Mesendoderm (in vitro differentiated cells): ENCODE measurements around the gene IRF4.
A peak's percentile ranks its signal among the peaks of the same experiment; 100 is the strongest.

Experiments
- DNase-seq: peaks from one replicate; pipeline ENCODE4 v3.0.0; 2013
- H2AK5ac ChIP-seq: 2 replicates; pipeline ENCODE4 v1.6.1; 2013; ENCODE audit warnings: low read length, inconsistent platforms
- H2BK120ac ChIP-seq: 2 replicates; pipeline ENCODE4 v1.6.1; 2013; ENCODE audit warnings: low read depth, mild to moderate bottlenecking, low read length, moderate library complexity, mixed read lengths
- H2BK15ac ChIP-seq: replicated peaks from 2 replicates; pipeline ENCODE4 v1.6.1; 2013; ENCODE audit warnings: low read depth, mild to moderate bottlenecking, moderate library complexity
- H2BK5ac ChIP-seq: 2 replicates; pipeline ENCODE4 v1.6.1; 2013; ENCODE audit warnings: low read length, inconsistent platforms
- H3K18ac ChIP-seq: 2 replicates; pipeline ENCODE4 v1.6.1; 2013; ENCODE audit warnings: mild to moderate bottlenecking, low read length, mixed read lengths
- H3K23ac ChIP-seq: one replicate; pipeline ENCODE4 v1.6.1; 2013; ENCODE audit warnings: low read length
- H3K27ac ChIP-seq: 2 replicates; pipeline ENCODE4 v1.5.1; 2013; ENCODE audit warnings: low read depth, mild to moderate bottlenecking, inconsistent platforms, low read length, moderate library complexity
- H3K27me3 ChIP-seq: 2 replicates; pipeline ENCODE4 v1.6.1; 2013; ENCODE audit warnings: low read length, control low read depth, mild to moderate bottlenecking, inconsistent platforms; ENCODE audit not compliant: insufficient read depth, poor library complexity
- H3K36me3 ChIP-seq: 2 replicates; pipeline ENCODE4 v1.6.1; 2013; ENCODE audit warnings: low read length, inconsistent platforms; ENCODE audit not compliant: control insufficient read depth, insufficient read depth
- H3K4ac ChIP-seq: one replicate; pipeline ENCODE4 v1.6.1; 2013; ENCODE audit warnings: low read depth, mild to moderate bottlenecking, low read length, moderate library complexity
- H3K4me1 ChIP-seq: 2 replicates; pipeline ENCODE4 v1.6.1; 2013; ENCODE audit warnings: low read depth, low read length, inconsistent platforms; ENCODE audit not compliant: control insufficient read depth
- H3K4me2 ChIP-seq: 2 replicates; pipeline ENCODE4 v1.6.1; 2013; ENCODE audit warnings: low read length
- H3K4me3 ChIP-seq: 2 replicates; pipeline ENCODE4 v1.5.1; 2013; ENCODE audit warnings: mild to moderate bottlenecking, low read length
- H3K56ac ChIP-seq: one replicate; pipeline ENCODE4 v1.6.1; 2013; ENCODE audit warnings: low read length
- H3K79me1 ChIP-seq: 2 replicates; pipeline ENCODE4 v1.6.1; 2013; ENCODE audit warnings: low read length, inconsistent platforms
- H3K79me2 ChIP-seq: 2 replicates; pipeline ENCODE4 v1.6.1; 2013; ENCODE audit warnings: mild to moderate bottlenecking, low read length; ENCODE audit not compliant: control insufficient read depth, insufficient read depth
- H3K9ac ChIP-seq: 2 replicates; pipeline ENCODE4 v1.6.1; 2013; ENCODE audit warnings: low read length, inconsistent platforms
- H4K5ac ChIP-seq: one replicate; pipeline ENCODE4 v1.6.1; 2013; ENCODE audit warnings: low read length
- H4K8ac ChIP-seq: one replicate; pipeline ENCODE4 v1.6.1; 2013; ENCODE audit warnings: low read depth, mild to moderate bottlenecking, control low read depth, low read length, moderate library complexity
- WGBS: extraction: QIAGEN DNeasy Blood & Tissue Kit; methylation state at CpG from one replicate; pipeline ENCODE4 v1.1.7; 2013; ENCODE audit warnings: low lambda C conversion rate, missing lambda C conversion rate; ENCODE audit not compliant: insufficient coverage; ENCODE audit errors: extremely low coverage; 5-methylcytosine and 5-hydroxymethylcytosine counted together

The IRF4 gene

DNA sequence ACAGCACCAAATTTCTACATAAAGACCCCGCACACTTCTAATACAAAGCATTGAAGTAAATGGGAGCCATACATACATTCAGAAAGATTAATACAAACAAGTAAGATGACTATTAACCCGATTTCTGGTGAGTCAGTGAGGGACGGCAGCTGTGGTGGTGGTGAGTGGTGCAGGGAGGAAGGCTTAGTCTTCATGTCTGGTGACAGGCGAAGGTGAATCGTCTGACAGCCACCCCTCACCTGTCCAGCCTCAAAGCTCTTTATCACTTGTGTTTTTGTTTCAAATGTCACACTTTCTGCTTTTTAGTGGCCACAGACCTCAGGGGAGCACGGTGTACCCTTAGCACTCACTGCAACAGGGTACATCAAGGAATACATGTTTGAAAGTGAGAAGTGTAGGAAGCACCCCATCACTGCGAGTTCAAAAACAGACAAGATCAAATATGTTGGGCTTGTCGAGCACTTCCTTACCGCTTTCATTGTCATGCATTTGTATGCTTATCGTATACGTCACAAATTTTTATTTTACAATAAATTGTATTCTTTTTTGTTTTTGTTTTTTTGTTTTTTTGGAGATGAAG, 63.5 kb downstream of the IRF4 start:
- WGBS: no CpG with 5 or more reads among the region's 11 CpGs
- Histone ChIP-seq H2BK5ac (no peak overlapping the region), H4K8ac (no peak overlapping the region), H2BK120ac (no peak overlapping the region), H3K56ac (no peak overlapping the region), H3K4me2 (no peak overlapping the region), H3K27me3 (no peaks in the 10 kb centered on the region), H3K9ac (no peak overlapping the region), H2BK15ac (no peak overlapping the region), H3K79me1 (no peaks in the 10 kb centered on the region), H3K4me1 (no peaks in the 10 kb centered on the region), H3K4me3 (no peak overlapping the region), H3K36me3 (no peaks in the 10 kb centered on the region), H3K23ac (no peak overlapping the region), H3K27ac (no peak overlapping the region), H3K18ac (no peak overlapping the region), H3K4ac (no peak overlapping the region), H4K5ac (no peak overlapping the region), H2AK5ac (no peak overlapping the region), H3K79me2 (no peaks in the 10 kb centered on the region)
- DNase-seq: no peak

DNA sequence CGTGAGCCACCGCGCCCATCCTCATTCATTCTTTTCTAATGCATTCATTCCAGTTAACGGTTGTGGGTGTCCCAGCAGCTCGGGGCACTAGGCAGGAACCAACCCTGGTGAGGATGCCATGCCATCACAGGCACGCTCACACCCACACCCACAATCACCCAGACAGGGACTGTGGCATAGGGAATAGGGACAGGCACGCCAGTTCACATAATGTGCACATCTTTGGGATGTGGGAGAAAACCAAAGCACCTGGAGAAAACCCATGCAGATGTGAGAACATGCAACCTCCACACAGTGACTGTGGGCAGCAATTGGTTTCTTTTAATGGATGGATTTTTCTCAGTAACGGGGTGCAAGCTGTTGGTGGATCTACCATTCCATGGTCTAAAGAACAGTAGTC, 64.3 kb downstream of the IRF4 start:
- Histone ChIP-seq H3K4ac (no peak overlapping the region), H3K27ac (no peak overlapping the region), H4K8ac (no peak overlapping the region), H3K79me2 (no peaks in the 10 kb centered on the region), H2AK5ac (no peak overlapping the region), H3K4me1 (no peaks in the 10 kb centered on the region), H3K4me3 (no peak overlapping the region), H3K36me3 (no peaks in the 10 kb centered on the region), H3K23ac (no peak overlapping the region), H4K5ac (no peak overlapping the region), H2BK5ac (no peak overlapping the region), H3K27me3 (no peaks in the 10 kb centered on the region), H3K4me2 (no peak overlapping the region), H3K56ac (no peak overlapping the region), H2BK120ac (no peak overlapping the region), H3K79me1 (no peaks in the 10 kb centered on the region), H3K9ac (no peak overlapping the region), H3K18ac (no peak overlapping the region), H2BK15ac (no peak overlapping the region)
- DNase-seq: no peak
- no CpG with 5 or more reads among the region's 8 CpGs for WGBS

- peak; percentile 81 for DNase-seq
- H3K4ac ChIP-seq: no peak overlapping the region
- H2AK5ac ChIP-seq: no peak overlapping the region
- no peaks in the 10 kb centered on the region for H3K27me3 ChIP-seq
- no peak overlapping the region for H4K8ac ChIP-seq
- H2BK120ac ChIP-seq: no peak overlapping the region
- H3K79me1 ChIP-seq: no peaks in the 10 kb centered on the region
- H3K4me1 ChIP-seq: no peaks in the 10 kb centered on the region
- no peak overlapping the region for H3K4me2 ChIP-seq
- H3K18ac ChIP-seq: no peak overlapping the region
- no peak overlapping the region for H3K27ac ChIP-seq
- H4K5ac ChIP-seq: no peak overlapping the region
- H2BK5ac ChIP-seq: no peak overlapping the region
- H3K36me3 ChIP-seq: no peaks in the 10 kb centered on the region
- no peak overlapping the region for H3K9ac ChIP-seq
- H3K56ac ChIP-seq: no peak overlapping the region
- no peaks in the 10 kb centered on the region for H3K79me2 ChIP-seq
- H3K4me3 ChIP-seq: no peak overlapping the region
- WGBS: no CpG with 5 or more reads among the region's 5 CpGs
- no peak overlapping the region for H3K23ac ChIP-seq
- no peak overlapping the region for H2BK15ac ChIP-seq
Measured at GRCh38 chr6:456358-456867, 64.9 kb downstream of the IRF4 start.

DNA sequence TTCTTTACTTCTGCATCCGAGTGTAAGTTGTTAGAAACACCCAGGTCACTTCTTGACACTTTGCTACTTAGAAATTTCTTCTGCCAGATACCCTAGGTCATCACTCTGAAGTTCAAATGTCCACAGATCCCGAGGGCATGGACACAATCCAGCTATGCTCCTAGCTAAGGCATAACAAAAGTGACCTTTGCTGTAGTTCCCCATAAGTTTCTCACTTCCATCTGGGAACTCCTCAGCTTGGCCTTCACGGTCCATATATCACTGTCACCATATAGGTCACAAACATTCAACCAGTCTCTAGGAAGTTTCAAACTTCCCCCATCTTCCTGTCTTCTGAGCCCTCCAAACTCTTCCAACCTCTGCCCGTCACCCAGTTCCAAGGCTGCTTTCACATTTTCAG, 65.3 kb downstream of the IRF4 start:
- H3K4me2 ChIP-seq: no peak overlapping the region
- H3K18ac ChIP-seq: no peak overlapping the region
- no peak for DNase-seq
- WGBS: no CpG with 5 or more reads among the region's 4 CpGs
- H3K56ac ChIP-seq: no peak overlapping the region
- no peaks in the 10 kb centered on the region for H3K27me3 ChIP-seq
- no peak overlapping the region for H3K4ac ChIP-seq
- no peak overlapping the region for H2BK120ac ChIP-seq
- H3K79me1 ChIP-seq: no peaks in the 10 kb centered on the region
- no peak overlapping the region for H3K27ac ChIP-seq
- H3K23ac ChIP-seq: no peak overlapping the region
- no peaks in the 10 kb centered on the region for H3K4me1 ChIP-seq
- no peak overlapping the region for H2BK5ac ChIP-seq
- H2BK15ac ChIP-seq: no peak overlapping the region
- H4K8ac ChIP-seq: no peak overlapping the region
- H2AK5ac ChIP-seq: no peak overlapping the region
- no peaks in the 10 kb centered on the region for H3K36me3 ChIP-seq
- H3K9ac ChIP-seq: no peak overlapping the region
- no peak overlapping the region for H3K4me3 ChIP-seq
- no peak overlapping the region for H4K5ac ChIP-seq
- H3K79me2 ChIP-seq: no peaks in the 10 kb centered on the region
